NCI-H1930 (cell line): Measurements from ENCODE around the gene KDM4C.
A peak's percentile ranks its signal among the peaks of the same experiment; 100 is the strongest.

Source experiments
- DNase-seq, 2 experiments: peaks; one replicate each; lab custom pipeline; 2025; lab: John Stamatoyannopoulos, UW

The KDM4C gene

DNA sequence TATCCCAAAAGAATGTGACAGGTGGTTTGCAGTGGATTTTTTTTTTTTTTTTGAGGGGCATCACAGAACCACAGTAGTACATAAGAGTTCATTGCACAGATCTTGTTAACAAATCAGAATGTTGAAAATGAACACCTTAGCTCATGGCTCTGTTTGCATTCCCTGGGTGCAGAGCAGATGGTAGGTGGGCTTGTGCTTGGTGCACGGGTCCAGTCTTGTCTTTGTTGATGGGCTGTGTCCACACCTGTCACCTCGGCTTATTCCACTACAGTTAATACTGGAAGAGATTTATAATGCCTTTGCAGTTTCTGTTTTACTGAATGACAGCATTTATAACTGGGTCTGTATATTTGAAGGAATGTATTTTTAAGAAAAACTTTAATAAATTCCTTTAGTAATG, 146.6 kb downstream of the KDM4C start:
- no peak for DNase-seq

DNA sequence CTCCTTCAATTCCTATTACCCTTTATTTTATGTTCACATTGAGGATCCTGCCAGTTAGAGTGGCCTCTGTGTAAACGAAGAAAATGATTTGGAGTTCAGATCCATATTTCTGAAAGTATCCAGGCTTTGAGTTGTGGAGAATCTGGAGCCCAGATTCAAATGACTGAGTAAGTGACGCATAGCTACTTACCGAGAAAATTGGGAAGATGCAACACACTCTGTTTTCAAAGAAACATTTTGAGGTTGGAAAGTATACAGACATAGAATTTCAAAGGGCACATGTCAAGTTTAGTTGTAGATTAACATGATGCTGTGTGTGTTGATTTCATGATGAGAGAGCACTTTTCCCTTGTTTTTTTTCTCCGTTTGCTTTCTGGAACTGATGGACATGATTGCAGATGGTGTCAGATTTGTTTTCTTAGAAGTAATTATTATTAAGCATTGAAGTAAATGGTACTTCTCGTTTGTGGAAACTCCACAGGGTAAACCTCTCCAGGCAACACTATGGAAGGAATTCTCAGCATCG, 148.1 kb downstream of the KDM4C start:
- DNase-seq, result no peak

- DNase-seq, result peak; percentile 18 to 27
Observed at GRCh38 chr9:6907772-6908381, 150.1 kb downstream of the KDM4C start.

GRCh38 chr9:6909181-6909580, 151.4 kb downstream of the KDM4C start:
- DNase-seq, result no peak

- no peak for DNase-seq
Observed at GRCh38 chr9:6910032-6910431, 152.3 kb downstream of the KDM4C start.

DNA sequence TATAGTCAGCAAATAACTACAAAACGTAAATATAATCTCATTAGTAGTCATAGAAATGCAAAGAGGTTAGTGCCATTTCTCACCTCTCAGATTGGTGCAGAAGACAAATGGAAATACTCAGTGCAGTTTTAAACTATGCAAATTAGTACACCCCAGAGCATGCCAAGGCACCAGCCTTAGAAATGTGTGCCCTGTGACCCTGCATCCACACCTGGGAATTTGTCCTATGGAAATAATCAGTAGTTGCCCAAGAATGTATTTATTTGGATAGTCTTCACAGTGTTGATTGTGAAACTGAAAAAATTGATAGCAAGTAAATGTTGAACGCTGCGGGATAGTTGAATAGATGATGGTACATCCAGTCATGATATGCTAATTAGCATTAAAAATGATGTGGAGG, 152.7 kb downstream of the KDM4C start:
- no peak for DNase-seq

GRCh38 chr9:6911901-6912638, 154.3 kb downstream of the KDM4C start:
- no peak for DNase-seq

DNA sequence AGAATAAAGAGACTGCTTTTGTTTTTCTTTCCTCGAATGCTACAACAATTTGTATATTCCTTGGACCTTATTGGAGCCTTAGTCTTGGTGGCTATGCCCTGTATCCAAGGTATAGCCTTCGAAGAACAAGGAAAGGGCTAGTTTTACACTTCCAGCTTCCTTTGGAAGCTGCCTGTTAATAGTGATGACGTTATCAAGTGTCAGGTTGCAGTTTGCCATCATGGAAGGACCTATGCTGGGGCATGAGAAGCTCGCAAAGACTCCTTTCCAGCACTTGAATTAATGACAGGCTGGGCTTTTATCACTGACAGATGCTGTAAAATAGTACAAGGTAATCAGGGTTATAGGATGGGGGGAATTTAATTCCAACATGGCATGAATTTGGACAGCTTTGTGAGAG, 157.9 kb downstream of the KDM4C start:
- DNase-seq, result no peak

DNA sequence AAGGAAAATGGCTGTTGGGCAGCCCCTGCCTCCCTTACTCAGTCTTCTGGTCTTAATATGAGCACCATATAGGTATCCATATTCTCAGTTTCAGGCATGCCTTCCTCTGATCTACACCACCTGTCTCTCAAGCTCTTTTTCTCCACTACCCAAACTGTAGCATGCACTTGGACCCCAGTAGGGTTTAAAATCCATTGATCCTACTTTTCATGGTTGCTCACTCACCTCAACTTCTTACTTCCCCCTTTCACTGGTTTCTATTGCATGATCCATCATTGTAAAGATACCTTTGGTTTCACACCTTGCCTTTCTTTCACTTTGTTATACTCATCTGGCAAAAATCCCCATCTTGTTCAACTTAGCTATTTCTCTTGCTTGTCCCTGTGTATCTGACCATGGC, 159.4 kb downstream of the KDM4C start:
- DNase-seq, result no peak

DNA sequence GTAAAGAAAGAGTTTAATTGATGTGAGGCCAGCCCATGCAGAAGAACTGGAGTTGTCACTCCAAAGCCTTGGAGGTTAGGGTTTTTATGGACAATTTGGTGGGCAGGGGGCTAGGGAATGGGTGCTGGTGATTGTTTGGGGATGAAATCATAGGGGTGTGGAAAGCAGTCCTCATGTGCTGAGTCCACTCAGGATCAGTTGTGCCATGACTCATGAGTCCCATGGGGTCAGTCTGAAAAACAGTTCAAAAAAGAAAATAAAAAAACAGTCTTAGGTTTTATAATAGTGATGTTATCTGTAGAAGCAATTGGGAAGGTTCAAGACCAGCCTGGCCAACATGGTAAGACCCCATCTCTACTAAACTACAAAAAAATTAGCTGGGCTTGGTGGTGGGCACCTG, 162.3 kb downstream of the KDM4C start:
- DNase-seq, result no peak

DNA sequence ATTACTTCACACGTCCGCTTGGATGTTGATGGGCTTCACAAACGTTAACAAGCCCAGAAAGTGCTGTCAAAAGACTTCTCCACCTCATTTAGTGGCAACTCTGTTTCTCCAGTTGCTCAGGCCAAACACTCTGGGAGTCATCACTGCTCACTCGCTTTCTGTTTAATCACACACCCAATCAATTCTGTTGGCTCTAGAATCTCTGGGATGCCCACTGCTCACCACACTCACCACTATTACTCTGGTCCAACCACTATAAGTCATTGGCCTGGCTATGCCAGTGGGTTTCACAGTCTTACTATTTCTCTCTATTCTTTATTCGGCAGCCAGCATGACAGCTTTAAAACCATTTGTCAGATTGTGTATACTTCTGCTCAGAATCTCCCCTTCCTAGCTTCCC, 163.5 kb downstream of the KDM4C start:
- no peak for DNase-seq

DNA sequence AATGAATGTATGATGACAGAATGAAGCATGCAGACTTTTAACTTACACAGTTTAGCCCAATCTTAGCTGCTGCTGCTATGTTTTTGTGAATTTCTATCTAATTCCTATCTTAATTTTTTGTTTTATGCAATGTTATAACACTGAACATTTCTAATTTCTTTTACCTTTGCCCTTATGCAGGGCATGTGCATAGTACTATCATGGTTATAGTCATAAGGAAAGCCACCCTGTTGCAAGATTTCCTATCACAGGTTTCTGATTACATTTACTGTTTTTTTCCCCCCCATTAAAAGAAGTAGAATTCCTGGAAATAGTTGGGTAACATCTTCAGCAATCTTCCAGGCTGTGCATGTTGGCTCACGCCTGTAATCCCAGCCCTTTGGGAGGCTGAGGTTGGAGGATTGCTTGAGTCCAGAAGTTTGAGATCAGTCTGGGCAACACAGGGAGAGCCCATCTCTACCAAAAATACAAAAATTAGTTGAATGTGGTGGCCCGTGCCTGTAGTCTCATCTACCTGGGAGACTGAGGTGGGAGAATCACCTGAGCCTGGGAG, 164.4 kb downstream of the KDM4C start:
- DNase-seq, result no peak

DNA sequence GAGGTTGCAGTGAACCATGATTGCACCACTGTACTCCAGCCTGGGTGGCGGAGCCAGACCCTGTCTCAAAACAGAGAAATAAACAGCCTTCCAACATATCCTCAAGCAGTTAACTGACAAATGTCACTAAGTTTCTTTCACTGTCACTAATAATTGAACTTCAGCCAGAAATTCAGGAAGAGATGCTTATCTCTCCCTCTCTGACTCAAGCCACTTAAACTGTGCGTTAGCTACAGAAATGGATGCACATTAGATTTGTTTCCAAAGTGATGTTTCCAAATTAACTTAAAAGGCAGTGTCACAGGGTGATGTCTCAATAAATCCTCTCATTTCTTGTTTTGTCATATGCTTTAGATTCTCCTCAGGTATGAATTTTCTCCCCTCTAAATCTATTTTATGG, 164.9 kb downstream of the KDM4C start:
- no peak for DNase-seq

- no peak for DNase-seq
Observed at GRCh38 chr9:6923086-6923485, 165.3 kb downstream of the KDM4C start.

DNA sequence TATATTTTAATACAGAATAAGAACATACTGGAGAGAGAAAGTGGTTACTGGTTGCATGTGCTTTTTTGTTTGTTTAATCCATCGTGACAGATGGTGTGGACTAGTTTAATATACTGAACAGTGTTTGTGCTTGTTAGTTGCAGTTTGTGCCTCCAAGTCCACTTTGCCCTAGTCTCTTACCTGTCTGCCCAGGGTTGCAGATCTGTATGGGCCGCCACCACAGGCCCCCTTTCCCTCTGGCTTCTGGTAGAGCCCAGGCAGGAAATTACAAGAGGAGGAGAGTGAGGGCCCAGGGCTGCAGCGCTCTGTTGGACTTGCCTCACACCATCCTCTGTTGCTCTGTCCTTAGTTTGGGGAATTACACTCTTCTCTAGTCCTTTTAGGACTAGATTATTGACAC, 166.4 kb downstream of the KDM4C start:
- no peak for DNase-seq

GRCh38 chr9:6924988-6925563, 167.3 kb downstream of the KDM4C start:
- no peak for DNase-seq

DNA sequence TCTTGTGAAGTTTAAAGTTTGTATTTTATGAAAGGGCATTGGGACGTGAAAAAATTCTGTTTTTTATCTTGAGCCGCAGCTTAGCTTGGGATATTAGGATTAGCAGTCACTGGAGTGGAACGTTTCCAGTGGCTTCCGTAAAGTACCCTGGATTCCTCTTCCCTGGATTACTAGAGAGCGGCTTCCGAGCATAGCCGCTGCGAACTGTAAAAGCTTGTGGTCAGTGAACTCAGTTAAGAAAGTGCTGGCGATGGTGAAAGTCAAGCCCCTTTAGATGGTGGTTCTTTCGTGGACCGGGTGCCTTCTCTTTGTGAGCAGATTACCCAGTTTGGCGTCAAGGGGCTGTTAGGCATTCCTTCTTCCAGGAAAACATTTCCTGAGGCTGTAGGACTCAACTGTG, 168.1 kb downstream of the KDM4C start:
- no peak for DNase-seq

- DNase-seq, result no peak
Observed at GRCh38 chr9:6926436-6926835, 168.7 kb downstream of the KDM4C start.

DNA sequence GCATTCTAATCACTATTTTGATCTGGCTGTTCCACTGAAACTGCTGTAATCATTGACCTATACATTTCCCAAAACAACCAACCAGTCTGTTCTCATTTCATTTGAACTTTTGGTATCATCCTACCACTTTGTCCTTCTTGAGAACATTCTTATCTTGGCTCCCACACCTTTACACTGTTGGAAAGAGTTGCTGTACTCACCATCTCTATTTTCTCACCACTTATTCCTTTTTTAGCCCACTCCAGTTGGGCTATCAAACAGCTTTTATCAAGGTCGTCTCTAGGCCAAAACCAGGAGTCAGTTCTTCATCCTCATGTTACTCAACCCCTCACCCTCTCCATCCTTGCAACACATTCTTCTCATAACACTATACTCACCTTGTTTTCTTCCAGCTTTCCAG, 170.1 kb downstream of the KDM4C start:
- DNase-seq, result no peak

DNA sequence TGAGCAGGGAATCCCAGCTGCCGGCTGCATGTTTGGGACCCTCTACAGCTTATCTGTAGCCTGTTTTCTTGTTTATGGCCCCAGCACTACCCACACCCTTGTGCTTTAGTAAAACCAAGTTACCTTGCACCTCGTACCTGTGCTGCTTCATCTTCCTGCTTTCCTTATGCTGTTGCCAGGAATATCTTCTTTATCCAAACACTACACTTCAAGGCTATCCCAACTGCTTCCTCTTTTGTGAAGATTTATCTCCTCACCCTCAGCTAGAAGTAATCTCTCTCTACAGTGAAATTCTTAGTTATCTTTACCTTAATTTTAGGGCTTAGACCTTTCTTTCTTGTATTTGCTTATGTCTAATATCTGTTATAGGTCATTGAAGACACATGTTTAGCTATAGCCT, 171.1 kb downstream of the KDM4C start:
- no peak for DNase-seq

DNA sequence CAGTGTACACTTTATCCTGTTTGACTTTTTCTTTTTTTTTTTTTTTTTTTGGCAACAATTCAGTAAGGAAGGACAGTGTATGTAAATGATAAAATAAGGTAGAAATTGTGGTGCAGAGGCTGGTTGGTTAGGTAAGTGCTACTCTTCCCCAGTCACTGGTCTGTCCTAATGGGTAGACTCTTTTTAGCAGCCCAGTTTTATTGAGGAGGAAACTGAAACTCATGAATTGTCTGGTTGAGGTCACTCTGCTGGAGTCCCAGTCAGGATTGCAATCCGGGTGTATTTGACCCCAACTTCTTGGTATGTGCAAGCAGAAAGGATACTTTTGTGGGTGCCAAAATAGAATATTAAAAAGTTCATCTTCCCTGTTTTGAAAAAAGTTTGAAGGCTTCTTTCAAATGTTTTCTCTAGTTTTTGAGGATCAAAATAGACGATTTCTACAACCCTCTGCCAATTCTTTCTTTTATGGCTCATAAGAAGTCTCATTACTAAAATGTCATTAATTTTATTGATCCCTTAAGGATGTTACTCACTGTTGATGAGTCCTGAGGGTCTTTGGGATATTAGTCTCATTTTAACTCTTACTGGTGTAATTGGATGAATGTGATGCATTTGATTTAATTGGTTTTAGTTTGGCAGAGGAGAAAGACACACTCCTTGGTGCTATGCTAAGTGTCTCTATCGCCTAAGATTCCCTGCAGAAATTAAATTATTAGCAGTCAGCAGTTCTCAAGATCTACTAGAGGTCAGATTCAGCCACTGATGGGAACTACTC, 171.9 kb downstream of the KDM4C start:
- no peak for DNase-seq

GRCh38 chr9:6930827-6931226, 173.1 kb downstream of the KDM4C start:
- DNase-seq, result no peak
